ACC112 (cell line): Measurements from ENCODE around the gene SDK2.
A peak's percentile ranks its signal among the peaks of the same experiment; 100 is the strongest.
"Not testable (repeated sequence)": the region's sequence is repeated elsewhere in the genome, so short reads cannot be mapped to it uniquely, and the experiment has no call there.

Experiments used
- H2AFZ ChIP-seq: fragments of 200-600 bp; sonication (generic); one replicate; pipeline ENCODE4 v1.6.0; 2017; ENCODE audit warnings: antibody characterized with exemption, low read length; ENCODE audit not compliant: unreplicated experiment
- H3K27ac ChIP-seq: fragments of 200-600 bp; sonication (generic); 2 replicates; pipeline ENCODE4 v1.5.1; 2014; ENCODE audit warnings: low read depth, mild to moderate bottlenecking, antibody characterized with exemption, low read length, moderate library complexity
- H3K27me3 ChIP-seq: fragments of 200-600 bp; sonication (generic); 2 replicates; pipeline ENCODE4 v1.6.1; 2014; ENCODE audit warnings: mild to moderate bottlenecking, antibody characterized with exemption, low read length, moderate library complexity, mixed read lengths; ENCODE audit not compliant: insufficient read depth
- H3K36me3 ChIP-seq: fragments of 200-600 bp; sonication (generic); 2 replicates; pipeline ENCODE4 v1.6.1; 2016; ENCODE audit warnings: mild to moderate bottlenecking, antibody characterized with exemption, low read length, moderate library complexity, mixed read lengths; ENCODE audit not compliant: insufficient read depth
- H3K4me1 ChIP-seq: fragments of 200-600 bp; sonication (generic); one replicate; pipeline ENCODE4 v1.6.1; 2016; ENCODE audit warnings: low read length, mixed read lengths; ENCODE audit not compliant: insufficient read depth, unreplicated experiment, control insufficient read depth
- H3K4me3 ChIP-seq: fragments of 200-600 bp; sonication (generic); 2 replicates; pipeline ENCODE4 v1.5.1; 2014; ENCODE audit warnings: mild to moderate bottlenecking, low read depth, low read length
- H3K79me2 ChIP-seq: fragments of 200-600 bp; sonication (generic); one replicate; pipeline ENCODE4 v1.6.0; 2016; ENCODE audit warnings: low read length; ENCODE audit not compliant: control insufficient read depth, unreplicated experiment, insufficient read depth

The SDK2 gene

DNA sequence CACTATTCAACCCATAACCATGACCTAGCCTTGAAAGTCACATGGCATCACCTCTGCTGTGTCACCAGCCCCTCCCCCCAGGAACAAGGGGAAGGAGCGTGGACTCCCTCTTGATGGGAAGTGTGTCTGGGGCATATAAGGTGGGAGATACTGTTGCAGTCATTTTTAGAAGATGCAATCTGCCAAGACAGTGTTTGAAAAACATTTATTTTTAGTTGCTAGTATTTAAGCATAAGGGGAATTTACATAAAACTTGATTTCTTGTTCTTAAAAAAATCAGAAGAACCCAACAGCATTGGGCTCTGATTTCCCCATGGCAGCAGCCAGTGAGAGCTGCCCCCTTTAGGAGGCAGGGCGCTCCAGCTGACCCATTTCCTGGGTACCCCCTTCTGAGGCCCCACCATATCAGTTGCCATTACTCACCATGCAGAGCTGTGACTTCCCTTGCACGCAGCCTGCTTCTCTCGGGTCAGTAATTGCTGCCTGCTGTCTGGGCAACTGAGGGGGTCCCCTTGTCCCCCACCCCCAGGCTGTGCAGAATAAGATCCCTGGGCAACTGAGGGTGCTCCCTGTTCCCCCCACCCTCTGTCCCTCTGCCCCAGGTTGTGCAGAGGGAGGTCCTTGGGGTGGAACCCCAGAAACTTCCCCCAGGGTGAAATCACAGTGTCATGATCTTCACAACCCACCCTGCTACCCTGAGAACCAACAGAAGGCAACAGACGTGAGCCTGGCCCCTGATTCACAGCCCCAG lies 320.7 kb downstream of the SDK2 start:
- no peak overlapping the region for H3K27ac ChIP-seq
- no peaks in the 10 kb centered on the region for H3K27me3 ChIP-seq
- no peak overlapping the region for H2AFZ ChIP-seq

DNA sequence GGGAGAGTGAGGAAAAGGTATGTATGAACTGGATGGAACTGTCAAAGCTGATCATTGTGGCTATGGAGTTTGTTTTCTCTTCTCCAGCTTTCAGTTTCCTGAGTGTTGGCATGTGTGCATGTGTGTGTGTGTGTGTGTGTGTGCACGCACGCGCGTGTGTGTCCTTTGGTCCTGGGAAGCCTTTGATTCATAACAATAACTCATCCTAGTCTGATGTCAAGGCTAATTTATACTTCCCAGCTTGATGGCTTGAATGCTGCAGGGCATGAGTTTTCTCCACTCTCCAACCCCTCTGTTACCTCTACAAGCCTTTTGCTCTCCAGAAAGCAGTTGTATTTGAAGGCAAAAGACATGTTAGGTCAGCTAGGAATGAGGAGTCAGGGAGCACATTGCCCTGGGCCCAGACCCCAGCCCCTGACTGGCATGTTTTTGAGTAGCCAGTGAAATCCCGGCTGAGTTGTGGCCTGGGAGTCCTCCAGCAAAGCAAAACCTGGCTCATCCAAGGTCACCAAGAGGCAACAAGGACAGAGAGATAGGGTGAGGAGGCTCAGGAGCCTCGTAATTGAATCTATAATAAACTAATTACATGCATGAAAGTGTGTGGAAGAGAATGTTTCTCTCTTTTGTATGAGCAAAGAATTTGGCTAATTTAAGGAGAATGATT lies 323.5 kb downstream of the SDK2 start:
- Histone ChIP-seq H2AFZ (no peak overlapping the region), H3K36me3 (no peaks in the 10 kb centered on the region), H3K27me3 (no peaks in the 10 kb centered on the region), H3K79me2 (no peaks in the 10 kb centered on the region), H3K4me1 (peaks cover 40% of the 10 kb centered on the region), H3K4me3 (no peak overlapping the region), H3K27ac (no peak overlapping the region)

More for the DNA sequence above, 320.7 kb downstream of the SDK2 start:
- peaks cover 25% of the 10 kb centered on the region for H3K4me1 ChIP-seq
- H3K36me3 ChIP-seq, result no peaks in the 10 kb centered on the region
- H3K4me3 ChIP-seq, result no peak overlapping the region
- H3K79me2 ChIP-seq, result no peaks in the 10 kb centered on the region

DNA sequence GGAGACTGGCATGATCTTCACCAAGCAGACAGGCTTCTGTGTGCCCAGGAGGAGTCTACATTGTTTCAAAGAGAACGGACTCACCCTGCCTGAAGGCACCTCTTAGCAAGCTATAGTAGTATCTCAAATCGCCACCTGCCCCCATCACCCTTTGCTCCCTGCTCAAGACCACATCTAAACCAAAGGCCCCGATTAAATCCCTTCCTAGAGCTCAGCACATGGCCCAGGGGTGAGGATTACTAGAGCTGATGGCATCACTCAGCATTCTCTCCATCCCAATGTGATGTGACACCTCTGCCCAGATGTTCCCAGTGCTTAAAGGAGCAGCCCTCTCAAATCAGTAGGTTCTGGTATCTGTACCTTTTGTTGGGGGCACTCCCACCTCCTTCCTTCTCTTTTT lies 324.5 kb downstream of the SDK2 start:
- Histone ChIP-seq H3K27ac (no peak overlapping the region), H3K79me2 (no peaks in the 10 kb centered on the region), H2AFZ (no peak overlapping the region), H3K36me3 (no peaks in the 10 kb centered on the region), H3K4me1 (peaks cover 30% of the 10 kb centered on the region), H3K4me3 (no peak overlapping the region), H3K27me3 (no peaks in the 10 kb centered on the region)

DNA sequence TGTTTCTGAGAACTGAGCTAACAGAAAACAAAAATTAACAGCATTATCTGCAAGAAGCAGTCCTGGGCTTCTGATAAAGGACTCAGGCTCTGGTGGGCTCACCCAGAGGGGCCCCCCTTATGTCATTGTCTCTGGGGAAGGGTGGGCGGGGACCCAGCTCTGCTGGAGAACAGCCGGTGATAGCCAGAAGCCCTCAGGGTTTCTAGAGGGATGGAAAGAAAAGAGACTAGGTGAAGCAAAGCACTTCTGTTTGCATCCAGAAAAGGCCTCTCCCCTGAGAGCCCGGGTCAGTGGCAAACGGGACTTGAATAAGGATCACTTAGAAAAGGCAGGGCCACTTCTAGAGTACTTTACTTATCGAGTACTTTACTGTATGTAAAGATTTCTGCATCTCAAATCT lies 325.4 kb downstream of the SDK2 start:
- no peak overlapping the region for H3K4me3 ChIP-seq
- H2AFZ ChIP-seq, result no peak overlapping the region
- H3K27me3 ChIP-seq, result no peaks in the 10 kb centered on the region
- H3K27ac ChIP-seq, result no peak overlapping the region
- H3K4me1 ChIP-seq, result peaks cover 22% of the 10 kb centered on the region
- no peaks in the 10 kb centered on the region for H3K36me3 ChIP-seq
- no peaks in the 10 kb centered on the region for H3K79me2 ChIP-seq

DNA sequence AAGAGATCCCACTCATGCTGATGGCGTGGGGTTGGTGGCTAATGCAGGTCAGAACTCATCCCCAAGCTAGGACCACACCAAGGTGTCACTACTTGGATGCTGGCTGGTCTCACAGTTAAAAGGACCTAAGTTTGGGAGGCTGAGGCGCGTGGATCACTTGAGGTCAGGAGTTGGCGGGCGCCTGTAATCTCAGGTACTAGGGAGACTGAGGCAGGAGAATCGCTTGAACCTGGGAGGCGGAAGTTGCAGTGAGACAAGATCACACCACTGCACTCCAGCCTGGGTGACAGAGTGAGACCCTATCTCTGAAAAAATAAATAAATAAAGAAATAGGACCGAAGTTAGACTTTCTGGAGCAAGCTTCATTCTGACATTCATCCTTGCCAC lies 325.8 kb downstream of the SDK2 start:
- Histone ChIP-seq H3K4me3 (no peak overlapping the region), H3K27me3 (no peaks in the 10 kb centered on the region), H3K79me2 (no peaks in the 10 kb centered on the region), H3K36me3 (no peaks in the 10 kb centered on the region), H3K4me1 (peaks cover 18% of the 10 kb centered on the region), H2AFZ (no peak overlapping the region), H3K27ac (no peak overlapping the region)

DNA sequence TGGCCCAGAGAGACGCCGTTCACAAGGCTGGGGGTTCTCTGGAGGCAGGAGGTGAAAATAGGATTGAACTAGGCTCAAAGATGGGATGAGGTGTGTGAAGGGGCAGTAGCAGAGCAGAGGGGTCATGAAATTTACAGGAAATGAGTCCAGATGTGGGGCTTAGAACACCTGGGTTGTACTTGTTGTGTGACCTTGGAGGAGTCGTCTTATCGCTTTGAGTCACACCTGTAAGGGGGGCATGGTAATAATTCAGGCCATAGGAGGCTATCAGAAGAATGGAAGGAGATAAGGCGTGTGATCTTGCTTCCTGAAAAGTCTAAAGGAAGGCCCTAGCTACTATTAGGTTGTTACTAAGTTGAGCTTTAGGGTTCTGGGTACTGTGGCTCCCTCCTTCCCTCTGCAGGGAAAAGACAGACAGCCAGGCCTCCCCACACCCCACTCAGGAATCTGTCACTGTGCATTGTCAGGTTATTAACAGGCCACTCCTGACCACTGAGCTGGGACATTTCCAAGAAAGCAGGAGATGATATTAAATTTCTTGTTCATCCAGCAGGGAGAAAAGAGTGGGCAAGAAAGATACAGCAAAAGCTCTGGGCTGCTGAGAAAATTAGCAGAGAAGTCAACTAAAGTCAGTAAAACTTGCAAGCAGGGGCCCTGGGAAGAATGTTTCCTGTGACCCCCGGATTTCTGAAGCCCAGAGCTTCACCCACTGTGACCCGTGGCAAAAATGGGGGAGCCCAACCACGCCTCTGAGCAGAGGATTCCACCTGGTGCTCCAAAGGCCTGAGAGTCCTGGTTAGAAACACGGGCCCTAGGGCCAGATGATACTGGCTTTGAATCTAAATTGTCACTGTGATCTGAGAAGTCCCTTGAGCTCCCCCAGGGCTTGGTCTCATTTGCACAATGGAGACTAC lies 326.5 kb downstream of the SDK2 start:
- Histone ChIP-seq H3K36me3 (no peaks in the 10 kb centered on the region), H3K4me3 (no peak overlapping the region), H3K27me3 (no peaks in the 10 kb centered on the region), H3K27ac (0 out of 2 replicates have a peak overlapping the region, but pooled peaks have one; percentile 23), H3K4me1 (peaks cover 16% of the 10 kb centered on the region), H2AFZ (no peak overlapping the region), H3K79me2 (no peaks in the 10 kb centered on the region)

DNA sequence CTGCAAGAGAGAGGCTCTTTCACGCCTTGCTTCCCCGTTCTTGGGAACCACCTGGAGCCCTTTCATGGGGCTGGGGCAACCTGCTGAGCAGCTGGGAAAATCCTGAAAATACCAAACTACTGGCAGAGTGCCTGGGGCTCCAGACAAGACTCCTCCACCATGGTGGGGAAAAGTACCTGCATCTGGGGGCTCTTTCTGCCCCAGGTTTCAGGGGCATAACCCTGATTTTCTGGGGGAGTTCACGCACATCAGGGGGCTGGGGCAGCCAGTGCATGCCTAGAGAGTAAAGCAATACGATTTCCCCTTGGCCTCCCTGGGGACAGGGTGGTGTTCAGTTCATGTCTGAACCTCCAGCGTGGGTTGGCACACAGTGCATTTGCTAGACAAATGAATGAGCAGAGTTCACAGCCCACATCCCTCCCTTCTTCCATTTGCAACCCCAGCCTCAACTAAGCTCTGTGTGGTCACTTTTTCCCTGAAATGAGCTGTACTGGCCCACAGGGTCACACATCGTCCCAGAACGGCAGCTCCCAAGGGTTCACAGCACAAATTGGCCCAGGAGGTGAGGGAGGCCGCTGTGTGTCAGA lies 327.2 kb downstream of the SDK2 start:
- Histone ChIP-seq H3K4me1 (peaks cover 20% of the 10 kb centered on the region), H3K79me2 (no peaks in the 10 kb centered on the region), H3K27me3 (no peaks in the 10 kb centered on the region), H3K36me3 (no peaks in the 10 kb centered on the region), H2AFZ (no peak overlapping the region), H3K4me3 (no peak overlapping the region), H3K27ac (0 out of 2 replicates have a peak overlapping the region, but pooled peaks have one; percentile 23)

DNA sequence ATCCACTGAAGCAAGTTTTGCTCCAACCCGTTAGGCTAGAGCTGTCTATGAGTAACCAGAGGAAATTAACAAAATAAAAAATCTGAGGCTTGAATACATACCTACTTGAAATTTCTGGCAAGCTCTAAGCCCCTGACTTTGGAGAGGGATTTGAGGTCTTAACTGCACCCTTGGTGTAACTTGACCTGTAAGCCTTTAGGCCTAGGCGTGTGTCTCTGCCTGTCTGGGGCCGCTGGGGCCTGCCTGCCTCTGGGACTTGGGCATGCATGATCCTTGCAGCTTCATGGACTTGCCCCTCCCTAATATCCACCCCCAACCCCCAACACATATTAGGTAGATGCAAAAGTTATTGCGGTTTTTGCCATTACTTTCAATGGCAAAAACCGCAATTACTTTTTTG lies 328.8 kb downstream of the SDK2 start:
- H3K27ac ChIP-seq, result no peak overlapping the region
- no peak overlapping the region for H3K4me3 ChIP-seq
- H3K79me2 ChIP-seq, result peaks cover 10% of the 10 kb centered on the region
- H3K27me3 ChIP-seq, result no peaks in the 10 kb centered on the region
- H3K4me1 ChIP-seq, result peaks cover 20% of the 10 kb centered on the region
- no peak overlapping the region for H2AFZ ChIP-seq
- no peaks in the 10 kb centered on the region for H3K36me3 ChIP-seq

DNA sequence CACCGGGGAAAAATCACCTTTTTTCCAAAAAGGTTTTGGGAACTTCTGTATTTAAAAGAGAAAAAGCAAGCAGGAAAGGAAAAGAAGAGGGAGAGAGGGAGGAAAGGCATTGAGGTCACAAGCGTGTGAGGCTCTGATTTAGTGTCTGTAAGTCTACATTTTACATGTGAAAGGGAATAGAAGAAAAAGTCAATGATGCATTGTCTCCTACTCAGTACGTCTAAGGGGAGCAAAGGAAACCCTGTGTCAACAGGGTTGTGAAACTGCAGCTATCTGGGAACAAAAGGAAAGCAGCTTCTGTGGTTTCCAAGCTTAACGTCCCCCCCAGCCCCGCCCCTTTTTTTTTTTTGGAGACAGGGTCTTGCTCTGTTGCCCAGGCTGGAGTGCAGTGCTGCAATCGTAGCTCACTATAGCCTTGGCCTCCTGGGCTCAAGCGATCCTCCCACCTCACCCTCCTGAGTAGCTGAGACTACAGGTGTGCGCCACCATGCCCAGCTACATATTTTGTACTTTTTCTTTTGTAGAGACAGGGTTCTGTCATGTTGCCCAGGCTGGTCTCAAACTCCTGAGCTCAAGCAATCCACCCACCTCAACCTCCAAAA lies 330.6 kb downstream of the SDK2 start:
- no peaks in the 10 kb centered on the region for H3K36me3 ChIP-seq
- H2AFZ ChIP-seq, result no peak overlapping the region
- H3K79me2 ChIP-seq, result peaks cover 28% of the 10 kb centered on the region
- no peak overlapping the region for H3K27ac ChIP-seq
- H3K27me3 ChIP-seq, result no peaks in the 10 kb centered on the region
- H3K4me1 ChIP-seq, result peaks cover 27% of the 10 kb centered on the region
- no peak overlapping the region for H3K4me3 ChIP-seq

DNA sequence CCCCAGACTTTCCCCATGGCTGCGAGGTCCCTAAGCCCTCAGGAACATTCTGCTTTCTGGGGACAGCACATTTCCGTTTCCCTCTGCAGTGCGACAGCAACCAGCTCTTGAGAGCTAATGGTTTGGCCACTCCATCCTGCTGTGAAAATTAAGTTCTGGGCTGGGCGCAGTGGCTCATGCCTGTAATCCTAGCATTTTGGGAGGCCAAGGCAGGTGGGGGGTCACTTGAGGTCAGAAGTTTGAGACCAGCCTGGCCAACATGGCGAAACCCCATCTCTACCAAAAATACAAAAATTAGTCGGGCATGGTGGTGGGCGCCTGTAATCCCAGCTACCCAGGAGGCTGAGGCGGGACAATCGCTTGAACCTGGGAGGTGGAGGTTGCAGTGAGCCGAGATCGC lies 331.4 kb downstream of the SDK2 start:
- not testable (repeated sequence) for H3K27me3 ChIP-seq, H3K36me3 ChIP-seq, H3K27ac ChIP-seq, H2AFZ ChIP-seq
- H3K4me1 ChIP-seq, result peaks cover 31% of the 10 kb centered on the region
- peaks cover 35% of the 10 kb centered on the region for H3K79me2 ChIP-seq
- H3K4me3 ChIP-seq, result peak overlapping the region; percentile 97
